Measurements from ENCODE around the gene RAMP2.
"Not testable (repeated sequence)": the region's sequence is repeated elsewhere in the genome, so short reads cannot be mapped to it uniquely, and the experiment has no call there.

Gene RAMP2

GRCh38 chr17:42766124-42766523, 5.1 kb downstream of the RAMP2 start:
- TF ChIP-seq CTCF (IDR thresholded peaks at IDR 0.05; ENCODE audit: insufficient read depth, low read length, poor library complexity, severe bottlenecking) (no peak), EZH2phosphoT487 (conservative IDR thresholded peaks at IDR 0.05; ENCODE audit: low read length) (no peak)
- no peak overlapping the region for H3K27ac ChIP-seq (ENCODE audit: low read depth, low read length)
- no peak overlapping the region for H3K9ac ChIP-seq (ENCODE audit: low read length)
- H3K27me3 ChIP-seq (ENCODE audit: low read length): no peaks in the 10 kb centered on the region
- H3K36me3 ChIP-seq (ENCODE audit: low read length): no peaks in the 10 kb centered on the region
- H3F3A ChIP-seq (ENCODE audit: insufficient read depth): no peaks in the 10 kb centered on the region
- no peaks in the 10 kb centered on the region for H3K9me2 ChIP-seq (replicated peaks; ENCODE audit: insufficient read depth, low read length)
- no peaks in the 10 kb centered on the region for H3K79me2 ChIP-seq (ENCODE audit: insufficient read depth, low read length)
- no peak overlapping the region for H3K4me2 ChIP-seq (ENCODE audit: low read depth, low read length, poor library complexity, severe bottlenecking)
- no peaks in the 10 kb centered on the region for H4K20me1 ChIP-seq (ENCODE audit: low read depth, low read length)
- no peak overlapping the region for H2AFZ ChIP-seq (ENCODE audit: low read depth, low read length, severe bottlenecking)
- H3K4me3 ChIP-seq (ENCODE audit: insufficient read depth, low read length, poor library complexity, severe bottlenecking): no peak overlapping the region
- H3K9me3 ChIP-seq (ENCODE audit: insufficient read depth, low read length): no peaks in the 10 kb centered on the region

GRCh38 chr17:42767512-42767911, 6.5 kb downstream of the RAMP2 start:
- H3K9ac ChIP-seq (ENCODE audit: low read length): no peak overlapping the region
- no peaks in the 10 kb centered on the region for H3K9me2 ChIP-seq (replicated peaks; ENCODE audit: insufficient read depth, low read length)
- H3K4me3 ChIP-seq (ENCODE audit: insufficient read depth, low read length, poor library complexity, severe bottlenecking): no peak overlapping the region
- H3K27me3 ChIP-seq (ENCODE audit: low read length): no peaks in the 10 kb centered on the region
- H3K4me2 ChIP-seq (ENCODE audit: low read depth, low read length, poor library complexity, severe bottlenecking): no peak overlapping the region
- H3K79me2 ChIP-seq (ENCODE audit: insufficient read depth, low read length): no peaks in the 10 kb centered on the region
- no peaks in the 10 kb centered on the region for H3K36me3 ChIP-seq (ENCODE audit: low read length)
- no peaks in the 10 kb centered on the region for H4K20me1 ChIP-seq (ENCODE audit: low read depth, low read length)
- no peak overlapping the region for H2AFZ ChIP-seq (ENCODE audit: low read depth, low read length, severe bottlenecking)
- no peaks in the 10 kb centered on the region for H3K9me3 ChIP-seq (ENCODE audit: insufficient read depth, low read length)
- TF ChIP-seq CTCF (IDR thresholded peaks at IDR 0.05; ENCODE audit: insufficient read depth, low read length, poor library complexity, severe bottlenecking) (no peak), EZH2phosphoT487 (conservative IDR thresholded peaks at IDR 0.05; ENCODE audit: low read length) (no peak)
- H3F3A ChIP-seq (ENCODE audit: insufficient read depth): no peaks in the 10 kb centered on the region
- no peak overlapping the region for H3K27ac ChIP-seq (ENCODE audit: low read depth, low read length)

GRCh38 chr17:42768006-42768405, 7.0 kb downstream of the RAMP2 start:
- not testable (repeated sequence) for H2AFZ ChIP-seq (ENCODE audit: low read depth, low read length, severe bottlenecking); H3K4me3 ChIP-seq (ENCODE audit: insufficient read depth, low read length, poor library complexity, severe bottlenecking); H3K9ac ChIP-seq (ENCODE audit: low read length); H3K4me2 ChIP-seq (ENCODE audit: low read depth, low read length, poor library complexity, severe bottlenecking); H3K27ac ChIP-seq (ENCODE audit: low read depth, low read length); H3K79me2 ChIP-seq (ENCODE audit: insufficient read depth, low read length); H3K9me2 ChIP-seq (replicated peaks; ENCODE audit: insufficient read depth, low read length); H3K9me3 ChIP-seq (ENCODE audit: insufficient read depth, low read length); H3K27me3 ChIP-seq (ENCODE audit: low read length); H3K36me3 ChIP-seq (ENCODE audit: low read length); H4K20me1 ChIP-seq (ENCODE audit: low read depth, low read length); H3F3A ChIP-seq (ENCODE audit: insufficient read depth)

GRCh38 chr17:42769964-42770363, 8.9 kb downstream of the RAMP2 start:
- not testable (repeated sequence) for H4K20me1 ChIP-seq (ENCODE audit: low read depth, low read length); H3K9me3 ChIP-seq (ENCODE audit: insufficient read depth, low read length); H3K4me2 ChIP-seq (ENCODE audit: low read depth, low read length, poor library complexity, severe bottlenecking); H3K36me3 ChIP-seq (ENCODE audit: low read length); H3F3A ChIP-seq (ENCODE audit: insufficient read depth); H3K27me3 ChIP-seq (ENCODE audit: low read length); H3K9me2 ChIP-seq (replicated peaks; ENCODE audit: insufficient read depth, low read length); H3K4me3 ChIP-seq (ENCODE audit: insufficient read depth, low read length, poor library complexity, severe bottlenecking); H3K27ac ChIP-seq (ENCODE audit: low read depth, low read length); H3K9ac ChIP-seq (ENCODE audit: low read length); H3K79me2 ChIP-seq (ENCODE audit: insufficient read depth, low read length); H2AFZ ChIP-seq (ENCODE audit: low read depth, low read length, severe bottlenecking)

Data from SU-DHL-6 (cell line).